Head of caudate nucleus (tissue), 42 donors: Measurements from ENCODE around the gene GBP6.
"Not testable (repeated sequence)": the region's sequence is repeated elsewhere in the genome, so short reads cannot be mapped to it uniquely, and the experiment has no call there.

ENCODE experiments used
- DNase-seq, 42 donors: peaks; one replicate each; pipeline versions ENCODE4 v3.0.0 to v3.0.0-alpha.2; 2020 to 2021; ENCODE audit warnings: mixed read lengths in 7 of 42
- intact Hi-C: fragments of 100-400 bp; cut with DNase I; formaldehyde crosslinking; loops from one replicate; pipeline ENCODE4 v1.15.0; 2022

The GBP6 gene

DNA sequence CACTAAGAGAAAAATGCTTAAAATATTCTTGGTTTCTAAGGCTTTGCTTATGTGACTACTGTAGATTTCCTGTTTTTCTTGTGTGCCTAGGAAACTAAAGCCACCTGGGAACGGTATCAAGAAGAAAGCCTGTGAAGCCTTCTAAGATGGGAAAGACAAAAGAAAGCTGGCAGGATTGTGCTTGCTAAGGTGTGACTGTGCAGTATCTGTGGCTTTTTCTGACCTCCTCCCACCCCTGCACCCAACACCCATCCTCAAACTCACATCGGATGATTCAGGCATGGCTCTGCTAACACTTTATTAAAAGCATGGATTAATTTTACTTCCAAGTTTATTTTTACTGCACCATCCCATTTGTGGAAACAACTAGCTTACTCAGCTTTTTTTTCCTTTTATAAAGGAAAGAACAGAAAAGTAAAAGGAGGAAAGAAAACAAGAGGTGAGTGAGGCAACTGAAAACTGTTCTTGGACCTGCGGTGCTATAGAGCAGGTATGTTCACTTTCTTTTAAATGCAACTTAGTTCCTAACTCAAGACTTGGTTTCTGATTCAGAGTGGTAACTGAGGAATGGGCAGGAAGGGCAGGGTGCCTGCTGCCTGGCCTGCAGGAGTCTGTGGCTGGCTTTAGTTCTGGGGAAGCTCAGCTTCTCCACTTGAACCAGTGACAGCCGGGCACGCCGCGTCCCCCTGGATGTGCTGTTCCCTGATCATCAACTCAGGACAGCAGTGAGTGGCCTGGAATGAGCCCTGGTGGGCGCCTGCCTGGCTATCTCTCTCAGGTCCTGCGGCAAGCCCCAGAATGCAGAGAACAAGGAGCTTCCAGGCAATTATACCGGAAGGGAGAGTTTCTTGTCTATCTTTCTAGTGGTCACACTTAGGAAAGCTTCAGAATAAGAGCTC, at the start of gene GBP6:
Gene GBP6 (plus strand): TSS at position 422 of the 899 bp plus-strand sequence. CDS start 4,493 bp downstream, outside the sequence.
- intact Hi-C loops: no loop called here

DNA sequence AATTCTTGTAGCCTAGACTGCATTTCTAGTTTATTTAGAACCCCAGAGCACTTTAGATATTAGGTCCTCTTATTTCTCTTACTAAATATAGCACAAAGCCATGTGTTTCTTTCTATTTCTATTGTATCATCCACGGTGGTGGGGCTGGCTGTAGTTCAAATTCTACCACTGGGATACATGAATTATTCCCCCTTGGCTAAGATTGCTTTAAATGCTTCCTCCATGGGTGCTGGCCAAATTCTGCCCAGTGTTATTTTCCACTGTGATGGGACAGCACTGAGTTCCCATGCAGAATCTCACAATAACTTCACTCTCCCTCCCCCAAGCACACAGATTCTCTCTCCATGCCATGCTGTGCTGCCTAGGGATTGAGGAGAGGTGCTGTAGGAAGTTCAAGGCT, 41.5 kb upstream of the GBP6 start:
- intact Hi-C loops: no loop called here
- DNase-seq: no peak

More for the DNA sequence above, at the start of gene GBP6:
- DNase-seq: no peak

- DNase-seq: no peak
- intact Hi-C loops: no loop called here
These were observed 32.0 kb upstream of the GBP6 start for GRCh38 chr1:89331890-89332289.

DNA sequence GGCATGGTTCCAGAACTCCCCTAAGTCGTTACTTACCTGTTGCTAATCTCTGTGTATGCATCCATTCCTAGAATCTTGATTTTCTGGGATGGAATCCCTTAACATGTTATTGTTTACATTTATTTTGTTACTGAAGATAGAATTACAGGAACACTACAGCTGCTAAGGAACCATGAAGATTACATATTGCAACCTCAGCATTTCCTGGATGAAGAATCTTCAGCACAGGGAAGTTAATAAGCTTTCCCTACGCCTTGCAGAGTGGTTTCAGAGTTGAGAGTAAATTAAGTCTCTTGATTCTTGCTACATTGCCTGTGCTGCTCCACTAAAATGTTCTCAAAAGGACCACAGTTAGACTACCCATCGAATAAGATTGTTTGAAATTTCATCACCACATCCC, 31.4 kb upstream of the GBP6 start:
- intact Hi-C loops: no loop called here
- no peak for DNase-seq

DNA sequence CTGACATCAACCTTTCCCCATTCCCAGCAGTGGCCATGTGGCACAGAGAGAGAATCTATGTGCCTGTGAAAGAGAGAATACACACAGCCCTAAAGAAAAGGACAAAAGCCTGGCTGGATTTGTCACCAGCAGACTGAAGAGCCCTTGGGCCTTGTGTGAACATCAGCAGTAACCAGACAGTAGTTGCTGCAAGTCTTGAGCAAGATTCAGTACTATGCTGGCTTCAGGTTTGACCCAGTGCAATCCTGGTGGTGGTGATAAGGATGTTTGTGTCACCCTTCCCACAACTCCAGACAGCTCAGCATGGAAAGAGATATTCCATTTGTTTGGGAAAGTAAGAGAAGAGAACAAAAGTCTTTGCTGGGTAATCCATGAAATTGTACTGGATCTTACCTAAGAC, 28.4 kb upstream of the GBP6 start:
- DNase-seq: no peak
- intact Hi-C loops: no loop called here

- intact Hi-C loops: no loop called here
- DNase-seq: no peak
These were observed 26.0 kb upstream of the GBP6 start for GRCh38 chr1:89337903-89338302.

- intact Hi-C loops: no loop called here
These were observed 24.8 kb upstream of the GBP6 start for GRCh38 chr1:89339039-89339438.

DNA sequence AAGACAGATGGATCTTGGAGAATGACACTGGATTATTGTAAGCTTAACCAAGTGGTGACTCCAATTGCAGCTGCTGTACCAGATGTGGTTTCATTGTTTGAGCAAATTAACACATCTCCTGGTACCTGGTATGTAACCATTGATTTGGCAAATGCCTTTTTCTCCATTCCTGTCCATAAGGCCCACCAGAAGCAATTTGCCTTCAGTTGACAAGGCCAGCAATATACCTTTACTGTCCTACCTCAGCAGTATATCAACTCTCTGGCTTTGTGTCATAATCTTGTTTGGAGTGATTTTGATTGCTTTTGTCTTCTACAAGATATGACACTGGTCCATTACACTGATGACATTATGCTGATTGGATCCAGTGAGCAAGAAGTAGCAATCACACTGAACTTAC, 18.4 kb upstream of the GBP6 start:
- intact Hi-C loops: not testable (repeated sequence)

More at GRCh38 chr1:89339039-89339438, 24.8 kb upstream of the GBP6 start:
- no peak for DNase-seq

GRCh38 chr1:89347296-89347695, 16.6 kb upstream of the GBP6 start:
- DNase-seq: no peak
- intact Hi-C loops: no loop called here

More for the DNA sequence above, 18.4 kb upstream of the GBP6 start:
- not testable (repeated sequence) for DNase-seq

- intact Hi-C loops: no loop called here
- no peak for DNase-seq
These were observed 13.6 kb upstream of the GBP6 start for GRCh38 chr1:89350298-89350697.

DNA sequence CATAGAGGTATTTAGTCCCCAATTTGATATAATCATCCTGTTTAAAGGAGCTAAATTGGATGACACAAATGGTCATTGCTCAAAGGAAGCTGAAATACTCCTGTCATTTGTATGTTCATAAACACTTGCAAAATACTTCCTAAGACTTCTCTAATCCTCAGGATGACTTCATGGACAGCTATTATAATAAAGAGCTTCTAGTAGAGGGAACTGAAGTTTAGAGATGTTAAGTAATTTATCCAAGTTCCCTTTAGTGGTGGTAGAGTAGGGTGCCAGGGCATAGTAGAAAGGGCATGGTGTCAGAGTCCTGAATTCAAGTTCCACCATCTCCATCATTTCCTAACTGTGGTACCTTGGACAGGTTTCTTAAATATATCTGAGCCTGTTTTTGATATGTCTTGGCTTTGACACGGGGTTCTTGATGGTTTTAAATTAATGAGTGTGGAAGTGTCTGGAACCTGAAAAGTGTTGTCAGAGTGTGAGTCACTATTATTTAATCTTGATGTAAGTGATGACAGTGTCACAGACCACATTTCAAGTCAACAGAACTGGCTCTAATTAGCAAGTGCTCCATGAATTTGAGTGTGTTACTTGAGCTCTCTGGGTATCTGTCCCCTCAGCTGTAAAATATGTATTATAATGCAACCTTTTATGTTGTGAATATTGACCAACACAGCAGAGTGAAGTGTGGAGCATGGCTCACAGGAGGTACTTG, 12.1 kb upstream of the GBP6 start:
- intact Hi-C loops: no loop called here

DNA sequence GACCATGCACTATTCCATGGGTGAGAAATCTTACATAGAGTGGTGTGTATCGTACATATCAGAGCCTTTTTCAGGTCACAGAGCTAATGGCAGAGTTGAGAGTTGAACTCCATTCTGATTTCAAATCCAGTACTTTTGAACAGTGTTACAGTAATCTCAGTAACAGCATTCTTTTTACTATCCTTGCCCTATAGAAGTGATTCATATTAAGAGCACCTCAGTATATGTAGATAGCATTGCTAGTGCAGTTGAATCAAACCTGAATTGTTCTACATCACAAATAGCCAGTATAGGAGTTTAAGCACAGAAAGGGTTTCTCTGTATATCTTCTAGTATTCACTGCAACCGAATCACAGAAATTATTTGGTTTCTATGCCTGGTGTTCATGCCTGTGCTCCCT, 11.4 kb upstream of the GBP6 start:
- intact Hi-C loops: no loop called here
- no peak for DNase-seq

More for the DNA sequence above, 12.1 kb upstream of the GBP6 start:
- no peak for DNase-seq

GRCh38 chr1:89354205-89354604, 9.7 kb upstream of the GBP6 start:
- intact Hi-C loops: no loop called here
- DNase-seq: no peak

- intact Hi-C loops: no loop called here
These were observed 8.8 kb upstream of the GBP6 start for GRCh38 chr1:89355056-89355455.

GRCh38 chr1:89356658-89357400, 7.0 kb upstream of the GBP6 start:
- intact Hi-C loops: no loop called here
- DNase-seq: no peak

More at GRCh38 chr1:89355056-89355455, 8.8 kb upstream of the GBP6 start:
- no peak for DNase-seq

DNA sequence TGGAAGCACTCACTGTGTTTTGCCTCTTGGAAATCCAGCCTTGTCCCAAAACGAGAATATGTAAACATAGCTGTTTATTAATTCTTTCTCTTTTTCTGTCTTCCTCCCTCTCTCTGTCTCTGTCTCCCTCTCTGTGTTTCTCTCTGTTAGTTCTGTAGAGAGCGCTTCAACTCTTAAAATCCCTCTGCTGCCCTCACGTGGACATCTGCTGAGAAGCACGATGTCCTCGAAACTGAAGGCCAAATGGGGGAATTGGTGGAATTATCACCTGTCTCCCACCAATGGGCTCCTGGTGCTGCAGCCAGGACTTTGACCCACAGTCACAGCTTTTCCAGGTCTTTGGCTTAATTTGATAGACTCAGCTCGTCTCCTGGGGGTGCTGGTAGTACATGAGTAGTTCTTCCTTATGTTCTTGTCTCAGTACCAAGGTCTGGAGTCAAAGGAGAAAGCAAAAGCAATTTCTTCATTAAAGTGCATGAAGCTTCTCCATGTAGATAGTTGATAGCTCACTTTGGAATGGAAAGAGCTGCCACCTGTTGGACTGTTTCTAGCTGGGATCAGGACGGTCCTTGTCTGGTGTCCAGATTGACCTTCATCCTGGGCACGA, 5.5 kb upstream of the GBP6 start:
- peak; percentile 35 to 91 (median 76) for DNase-seq
- intact Hi-C loops: loop anchor here (2.0 kb wide), 1 partner anchor 360 kb away; no protein-coding TSS in a partner anchor

DNA sequence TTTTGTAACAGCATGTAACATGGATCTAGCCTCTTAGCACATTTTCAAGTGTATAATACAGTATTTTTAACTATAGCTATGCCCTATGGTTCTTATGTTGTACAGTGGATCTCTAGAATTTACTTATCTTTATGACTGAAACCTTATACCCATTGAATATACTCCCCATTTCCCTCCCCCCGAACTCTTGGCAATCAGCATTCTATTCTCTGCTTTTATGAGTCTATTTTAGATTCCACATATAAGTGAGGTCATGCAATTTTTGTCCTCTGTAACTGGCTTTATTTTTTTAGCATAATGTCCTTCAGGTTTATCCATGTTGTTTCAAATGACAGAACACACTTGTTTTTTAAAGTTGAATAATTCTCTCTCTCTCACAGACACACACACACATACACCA, 3.1 kb upstream of the GBP6 start:
- intact Hi-C loops: no loop called here
- no peak for DNase-seq

- intact Hi-C loops: no loop called here
- no peak for DNase-seq
These were observed 2.2 kb upstream of the GBP6 start for GRCh38 chr1:89361681-89362080.

DNA sequence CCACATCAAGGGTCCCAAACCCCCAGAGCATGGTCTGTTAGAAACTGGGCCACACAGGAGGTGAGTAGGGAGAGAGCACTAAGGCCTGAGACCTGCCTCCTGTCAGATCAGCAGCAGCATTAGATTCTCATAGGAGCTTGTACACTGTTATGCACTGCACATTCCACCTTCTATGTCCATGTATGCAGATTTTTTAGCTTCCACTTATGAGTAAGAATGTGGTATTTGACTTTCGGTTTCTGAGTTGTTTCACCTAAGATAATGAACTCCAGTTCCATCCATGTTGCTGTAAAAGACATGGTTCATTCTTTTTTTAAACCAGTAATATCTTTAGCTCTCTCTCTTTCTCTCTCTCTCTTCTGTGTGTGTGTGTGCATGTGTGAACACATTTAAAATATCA, 663 bp upstream of the GBP6 start:
- DNase-seq: no peak
- intact Hi-C loops: no loop called here
